Stimulated activated naive CD8-positive, alpha-beta T cell treated with anti-CD3 and anti-CD28 coated beads, Interleukin-15, Interleukin-2, amounts not matched to agents 100 ng/mL and 50 ng/mL, for 24 hours (primary cell): ENCODE measurements around the gene CDA.

Experiments used
- H3K27ac Mint-ChIP-seq: one replicate; pipeline ENCODE4 v1.8.0; 2021; ENCODE audit warnings: mild to moderate bottlenecking, mixed read lengths
- H3K27me3 Mint-ChIP-seq: one replicate; pipeline ENCODE4 v1.8.0; 2021; ENCODE audit warnings: mixed read lengths
- H3K36me3 Mint-ChIP-seq: one replicate; pipeline ENCODE4 v1.8.0; 2021; ENCODE audit warnings: low read depth, mixed read lengths
- H3K4me1 Mint-ChIP-seq: one replicate; pipeline ENCODE4 v1.8.0; 2021; ENCODE audit warnings: low read depth, mixed read lengths
- H3K4me3 Mint-ChIP-seq: one replicate; pipeline ENCODE4 v1.8.0; 2021; ENCODE audit warnings: mild to moderate bottlenecking, mixed read lengths
- H3K9me3 Mint-ChIP-seq: one replicate; pipeline ENCODE4 v1.8.0; 2021; ENCODE audit warnings: mixed read lengths

The CDA gene

DNA sequence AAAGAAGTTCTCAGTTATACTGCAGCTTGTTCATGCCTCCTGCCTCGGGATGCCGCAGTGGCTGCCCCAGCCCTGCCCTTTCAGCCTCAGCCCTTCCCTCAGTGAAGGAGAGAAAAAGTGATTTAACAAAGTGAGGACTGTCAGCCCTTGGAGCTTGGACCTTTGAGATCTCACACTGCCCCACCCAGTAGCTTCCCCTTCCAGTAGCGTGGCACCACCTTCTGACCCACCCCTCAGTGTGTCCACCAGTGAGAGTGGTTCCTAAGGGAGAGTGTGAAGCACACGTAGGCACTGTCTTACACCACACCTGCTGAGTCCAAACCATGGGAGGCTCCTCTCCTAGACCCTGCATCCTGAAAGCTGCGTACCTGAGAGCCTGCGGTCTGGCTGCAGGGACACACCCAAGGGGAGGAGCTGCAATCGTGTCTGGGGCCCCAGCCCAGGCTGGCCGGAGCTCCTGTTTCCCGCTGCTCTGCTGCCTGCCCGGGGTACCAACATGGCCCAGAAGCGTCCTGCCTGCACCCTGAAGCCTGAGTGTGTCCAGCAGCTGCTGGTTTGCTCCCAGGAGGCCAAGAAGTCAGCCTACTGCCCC is at the start of gene CDA:
Gene CDA (plus strand): TSS at position 464 of the 592 bp plus-strand sequence. CDS start 33 bp downstream, at position 497.
- no peaks in the 10 kb centered on the region for H3K9me3 Mint-ChIP-seq
- H3K36me3 Mint-ChIP-seq, result no peaks in the 10 kb centered on the region
- no peak within 1 kb of the TSS for H3K4me3 Mint-ChIP-seq
- no peak within 1 kb of the TSS for H3K27ac Mint-ChIP-seq
- peaks cover 8% of the 10 kb centered on the region for H3K4me1 Mint-ChIP-seq
- peaks cover 62% of the 10 kb centered on the region for H3K27me3 Mint-ChIP-seq

DNA sequence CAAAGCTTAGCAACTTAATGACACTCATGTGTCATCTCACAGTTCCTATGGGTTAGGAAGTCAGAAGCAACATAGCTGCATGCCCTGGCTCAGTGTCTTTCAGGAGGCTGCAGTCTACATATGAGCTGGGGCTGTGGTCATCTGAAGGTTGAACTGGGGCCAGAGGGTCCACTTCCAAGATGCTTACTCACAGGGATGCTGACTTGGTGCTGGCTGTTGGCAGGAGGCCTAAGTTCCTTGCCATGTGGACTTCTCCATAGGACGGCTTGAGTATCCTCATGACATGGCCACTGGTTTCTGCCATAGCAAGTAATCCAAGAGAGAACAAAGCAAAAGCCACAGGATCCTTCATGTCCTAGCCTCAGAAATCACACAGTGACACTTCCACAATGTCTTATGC is 48.6 kb upstream of the CDA start:
- H3K27me3 Mint-ChIP-seq, result peaks cover 36% of the 10 kb centered on the region
- H3K4me1 Mint-ChIP-seq, result no peaks in the 10 kb centered on the region
- no peaks in the 10 kb centered on the region for H3K36me3 Mint-ChIP-seq
- H3K27ac Mint-ChIP-seq, result no peak overlapping the region
- H3K4me3 Mint-ChIP-seq, result no peak overlapping the region
- no peaks in the 10 kb centered on the region for H3K9me3 Mint-ChIP-seq

- Mint-ChIP-seq H3K9me3 (no peaks in the 10 kb centered on the region), H3K27ac (no peak overlapping the region), H3K4me1 (no peaks in the 10 kb centered on the region), H3K27me3 (peaks cover 31% of the 10 kb centered on the region), H3K36me3 (no peaks in the 10 kb centered on the region), H3K4me3 (no peak overlapping the region)
These were observed 42.3 kb upstream of the CDA start for GRCh38 chr1:20546637-20547036.

- H3K4me3 Mint-ChIP-seq, result no peak overlapping the region
- no peak overlapping the region for H3K27ac Mint-ChIP-seq
- H3K36me3 Mint-ChIP-seq, result no peaks in the 10 kb centered on the region
- H3K27me3 Mint-ChIP-seq, result peaks cover 40% of the 10 kb centered on the region
- H3K4me1 Mint-ChIP-seq, result peaks cover 3% of the 10 kb centered on the region
- no peaks in the 10 kb centered on the region for H3K9me3 Mint-ChIP-seq
These were observed 37.7 kb upstream of the CDA start for GRCh38 chr1:20551161-20551560.

DNA sequence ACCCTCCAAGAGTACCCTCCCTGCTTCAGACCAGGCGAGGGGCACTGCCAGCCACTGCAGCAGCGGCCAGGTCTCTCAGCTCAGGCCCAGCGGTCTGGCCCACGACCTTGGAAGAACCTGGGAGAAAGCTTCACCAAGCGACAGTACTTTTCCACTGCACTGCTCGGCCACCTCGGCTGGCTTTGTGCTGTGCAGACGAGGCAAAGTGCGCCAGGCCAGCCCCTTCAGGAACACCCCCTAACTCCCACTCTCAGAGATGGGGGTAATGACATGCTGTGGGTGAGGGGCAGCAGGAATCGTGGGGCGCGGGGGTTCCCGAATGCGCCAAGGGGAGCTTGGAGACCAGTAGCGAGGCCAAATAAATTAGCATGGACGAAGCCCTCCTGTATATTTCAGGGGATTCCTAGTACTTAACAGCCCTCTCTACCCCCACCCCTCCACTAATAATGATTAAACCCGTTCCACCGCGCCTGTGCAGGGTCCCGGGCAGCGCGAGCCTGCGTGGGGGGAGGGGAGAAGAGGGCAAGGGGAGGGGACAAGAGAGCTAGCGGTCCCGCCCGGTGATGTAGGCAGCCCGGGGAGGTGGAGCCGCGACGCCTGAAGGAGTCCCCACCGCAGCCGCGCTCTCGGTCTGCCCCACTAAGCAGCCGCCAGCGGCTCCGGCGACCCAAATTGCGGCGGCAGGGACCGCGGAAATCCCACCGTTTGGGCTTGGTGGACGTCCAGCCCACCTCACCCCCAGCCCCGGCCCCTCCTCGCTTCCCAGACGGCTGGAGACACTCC is 36.8 kb upstream of the CDA start, which contains the start of gene FAM43B:
Gene FAM43B (plus strand): TSS at position 629 of the 783 bp plus-strand sequence. CDS start 401 bp downstream, outside the sequence.
- no peaks in the 10 kb centered on the region for H3K36me3 Mint-ChIP-seq
- no peak within 1 kb of the TSS for H3K4me3 Mint-ChIP-seq
- no peaks in the 10 kb centered on the region for H3K9me3 Mint-ChIP-seq
- H3K27me3 Mint-ChIP-seq, result peaks cover 34% of the 10 kb centered on the region
- H3K27ac Mint-ChIP-seq, result no peak within 1 kb of the TSS
- H3K4me1 Mint-ChIP-seq, result peaks cover 3% of the 10 kb centered on the region

DNA sequence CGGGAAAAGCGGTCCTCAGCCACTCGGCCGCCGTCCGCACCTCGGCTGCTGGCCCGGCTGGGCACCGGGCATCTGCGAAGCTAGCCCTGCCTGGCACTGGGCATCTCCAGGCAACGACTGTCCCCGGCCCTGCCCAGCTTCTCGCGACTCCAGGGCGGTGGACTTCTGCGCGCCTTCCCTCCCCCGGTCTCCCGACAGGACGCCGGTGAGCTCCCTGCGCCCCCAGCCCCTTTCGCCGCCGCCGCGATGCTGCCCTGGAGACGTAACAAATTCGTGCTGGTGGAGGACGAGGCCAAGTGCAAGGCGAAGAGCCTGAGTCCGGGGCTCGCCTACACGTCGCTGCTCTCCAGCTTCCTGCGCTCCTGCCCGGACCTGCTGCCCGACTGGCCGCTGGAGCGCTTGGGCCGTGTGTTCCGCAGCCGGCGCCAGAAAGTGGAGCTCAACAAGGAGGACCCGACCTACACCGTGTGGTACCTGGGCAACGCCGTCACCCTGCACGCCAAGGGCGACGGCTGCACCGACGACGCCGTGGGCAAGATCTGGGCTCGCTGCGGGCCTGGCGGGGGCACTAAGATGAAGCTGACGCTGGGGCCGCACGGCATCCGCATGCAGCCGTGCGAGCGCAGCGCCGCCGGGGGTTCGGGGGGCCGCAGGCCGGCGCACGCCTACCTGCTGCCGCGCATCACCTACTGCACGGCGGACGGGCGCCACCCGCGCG is 36.0 kb upstream of the CDA start:
- Mint-ChIP-seq H3K36me3 (no peaks in the 10 kb centered on the region), H3K27ac (no peak overlapping the region), H3K27me3 (peaks cover 34% of the 10 kb centered on the region), H3K4me3 (no peak overlapping the region), H3K4me1 (peaks cover 3% of the 10 kb centered on the region), H3K9me3 (no peaks in the 10 kb centered on the region)

DNA sequence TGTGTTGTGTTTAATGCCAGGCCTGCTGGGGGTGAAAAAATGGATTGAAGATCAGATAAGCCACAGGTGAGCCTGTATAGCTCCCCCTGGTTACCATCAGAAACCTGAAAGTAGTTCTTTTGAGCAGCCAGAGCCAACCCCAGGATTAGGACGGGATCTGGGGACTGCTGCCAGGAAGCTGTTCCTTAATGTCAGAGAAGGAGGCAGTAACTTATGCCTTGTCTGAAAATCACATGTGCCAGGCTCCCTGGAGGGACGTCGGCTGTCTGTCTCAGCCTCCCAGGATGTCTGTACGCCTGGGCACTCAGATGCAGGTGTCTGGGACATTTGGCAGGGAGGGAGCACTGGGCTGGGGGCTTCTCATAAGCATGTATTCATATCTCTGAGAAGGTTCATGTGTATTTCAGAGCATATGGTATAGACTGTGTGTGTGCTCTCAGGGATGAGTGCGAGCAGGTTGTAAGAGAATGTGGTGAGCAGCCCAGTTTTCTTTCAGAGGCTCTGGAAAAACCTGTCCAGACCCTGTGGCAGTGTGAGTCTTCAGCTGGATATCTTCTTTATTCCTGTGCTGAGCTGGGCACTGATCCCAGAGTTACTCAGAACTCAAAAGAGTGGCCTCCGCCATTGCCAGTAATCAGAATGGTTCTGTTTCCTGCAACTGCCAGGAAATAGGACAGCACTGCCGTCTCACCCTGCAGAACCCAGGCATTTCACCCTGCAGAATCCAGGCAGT is 33.7 kb upstream of the CDA start:
- Mint-ChIP-seq H3K4me1 (peaks cover 3% of the 10 kb centered on the region), H3K36me3 (no peaks in the 10 kb centered on the region), H3K27me3 (peaks cover 33% of the 10 kb centered on the region), H3K27ac (no peak overlapping the region), H3K4me3 (no peak overlapping the region), H3K9me3 (no peaks in the 10 kb centered on the region)

GRCh38 chr1:20555758-20556120 is 33.2 kb upstream of the CDA start:
- Mint-ChIP-seq H3K4me3 (no peak overlapping the region), H3K36me3 (no peaks in the 10 kb centered on the region), H3K27ac (no peak overlapping the region), H3K4me1 (peaks cover 3% of the 10 kb centered on the region), H3K27me3 (peaks cover 35% of the 10 kb centered on the region), H3K9me3 (no peaks in the 10 kb centered on the region)

DNA sequence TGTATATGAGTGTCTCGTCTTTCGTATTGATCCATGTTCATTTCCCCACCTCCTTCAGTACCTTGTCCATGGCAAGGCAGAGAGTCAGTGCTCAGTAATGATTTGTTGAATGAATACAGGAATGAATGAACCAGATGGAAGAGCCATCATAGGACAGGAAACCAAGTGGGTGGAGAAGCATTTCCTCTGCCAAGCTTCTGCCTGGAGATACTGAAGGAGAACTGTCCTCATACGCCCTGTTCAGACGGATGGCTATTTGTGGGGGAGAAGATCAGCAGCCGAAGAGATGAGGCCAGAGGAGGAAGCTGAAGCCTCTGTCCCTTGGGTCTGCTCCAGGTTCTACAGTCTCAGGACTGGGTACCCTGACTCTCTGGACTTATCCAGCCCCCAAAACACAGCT is 30.7 kb upstream of the CDA start:
- Mint-ChIP-seq H3K36me3 (no peaks in the 10 kb centered on the region), H3K4me3 (no peak overlapping the region), H3K9me3 (no peaks in the 10 kb centered on the region), H3K27ac (no peak overlapping the region), H3K4me1 (no peaks in the 10 kb centered on the region), H3K27me3 (peaks cover 27% of the 10 kb centered on the region)

DNA sequence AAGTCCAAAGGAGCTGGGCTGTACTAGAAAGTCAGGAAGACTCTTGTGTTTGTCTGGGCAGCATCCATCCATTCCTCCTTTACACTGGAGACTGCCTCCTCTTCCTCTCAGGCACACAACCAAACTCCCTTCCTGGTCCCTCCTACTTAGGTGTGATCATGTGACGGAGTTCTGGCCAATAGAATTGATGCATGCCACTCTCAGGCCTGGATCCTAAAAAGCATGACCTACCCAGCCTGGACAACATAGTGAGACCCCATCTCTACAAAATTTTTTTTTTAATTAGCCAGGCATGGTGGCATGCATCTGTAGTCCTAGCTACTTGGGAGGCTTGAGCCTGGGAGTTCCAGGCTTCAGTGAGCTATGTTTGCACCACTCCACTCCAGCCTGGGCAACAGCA is 27.9 kb upstream of the CDA start:
- Mint-ChIP-seq H3K9me3 (no peaks in the 10 kb centered on the region), H3K4me3 (no peak overlapping the region), H3K27me3 (peaks cover 18% of the 10 kb centered on the region), H3K36me3 (no peaks in the 10 kb centered on the region), H3K27ac (no peak overlapping the region), H3K4me1 (no peaks in the 10 kb centered on the region)

DNA sequence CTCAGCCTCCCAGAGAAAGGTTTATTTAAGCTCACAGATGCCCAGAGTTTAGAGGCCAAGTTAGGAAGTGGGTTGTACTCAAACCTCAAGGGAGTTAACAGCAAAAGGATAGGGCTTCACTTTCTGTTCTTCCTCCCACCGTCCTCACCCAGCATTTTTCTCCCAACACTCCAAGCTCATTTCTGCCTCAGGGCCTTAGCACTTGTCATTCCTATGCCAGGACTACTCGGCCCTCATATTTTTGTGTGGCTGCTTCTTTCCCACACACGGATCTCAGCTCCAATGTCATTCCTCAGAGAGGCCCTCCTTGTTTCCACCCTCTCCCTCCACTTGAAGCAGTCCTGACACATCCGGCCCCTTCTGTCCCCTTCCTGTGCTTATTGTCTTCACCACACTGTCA is 23.7 kb upstream of the CDA start:
- no peaks in the 10 kb centered on the region for H3K36me3 Mint-ChIP-seq
- no peak overlapping the region for H3K27ac Mint-ChIP-seq
- no peaks in the 10 kb centered on the region for H3K9me3 Mint-ChIP-seq
- H3K4me3 Mint-ChIP-seq, result no peak overlapping the region
- H3K27me3 Mint-ChIP-seq, result peaks cover 21% of the 10 kb centered on the region
- H3K4me1 Mint-ChIP-seq, result no peaks in the 10 kb centered on the region

- H3K36me3 Mint-ChIP-seq, result no peaks in the 10 kb centered on the region
- H3K4me3 Mint-ChIP-seq, result no peak overlapping the region
- peaks cover 27% of the 10 kb centered on the region for H3K27me3 Mint-ChIP-seq
- H3K9me3 Mint-ChIP-seq, result no peaks in the 10 kb centered on the region
- H3K4me1 Mint-ChIP-seq, result no peaks in the 10 kb centered on the region
- H3K27ac Mint-ChIP-seq, result no peak overlapping the region
These were observed 19.3 kb upstream of the CDA start for GRCh38 chr1:20569523-20570098.

DNA sequence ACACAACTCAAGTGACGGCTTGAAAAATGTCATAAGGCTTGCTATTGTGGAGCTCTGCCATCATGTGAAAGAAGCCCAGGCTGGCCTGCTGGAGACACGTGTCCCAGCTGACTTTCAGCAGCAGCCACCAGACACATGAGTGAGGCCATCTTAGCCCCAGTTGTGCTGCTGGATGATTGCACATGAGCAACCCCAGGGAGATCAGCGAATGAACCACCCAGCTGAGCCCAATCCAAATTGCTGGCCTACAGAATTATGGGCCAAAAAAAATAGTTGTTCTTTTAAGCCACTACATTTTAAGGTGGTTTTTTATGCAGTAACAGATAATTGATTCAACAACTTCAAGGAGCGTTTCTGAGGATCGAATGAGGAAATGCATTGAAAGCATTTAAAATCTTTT is 17.5 kb upstream of the CDA start:
- Mint-ChIP-seq H3K27me3 (peaks cover 30% of the 10 kb centered on the region), H3K9me3 (no peaks in the 10 kb centered on the region), H3K36me3 (no peaks in the 10 kb centered on the region), H3K27ac (no peak overlapping the region), H3K4me1 (no peaks in the 10 kb centered on the region), H3K4me3 (no peak overlapping the region)

GRCh38 chr1:20573987-20574386 is 14.9 kb upstream of the CDA start:
- no peaks in the 10 kb centered on the region for H3K9me3 Mint-ChIP-seq
- H3K27ac Mint-ChIP-seq, result no peak overlapping the region
- H3K27me3 Mint-ChIP-seq, result peaks cover 30% of the 10 kb centered on the region
- H3K4me1 Mint-ChIP-seq, result no peaks in the 10 kb centered on the region
- no peaks in the 10 kb centered on the region for H3K36me3 Mint-ChIP-seq
- H3K4me3 Mint-ChIP-seq, result no peak overlapping the region
